Measurements from ENCODE around the gene PKP3. TPM values are rescaled to one million over a fixed set of nuclear protein-coding genes. Genes with fewer than 3 reads are reported as not detected.
A peak's percentile ranks its signal among the peaks of the same experiment; 100 is the strongest.

Gene PKP3
- total and polyA plus RNA-seq, 9 of the 15 experiments (the other 6 are each of a cell fraction or from before 2014, with no cell fraction given): 0.11 to 110 (median 30.7) TPM

DNA sequence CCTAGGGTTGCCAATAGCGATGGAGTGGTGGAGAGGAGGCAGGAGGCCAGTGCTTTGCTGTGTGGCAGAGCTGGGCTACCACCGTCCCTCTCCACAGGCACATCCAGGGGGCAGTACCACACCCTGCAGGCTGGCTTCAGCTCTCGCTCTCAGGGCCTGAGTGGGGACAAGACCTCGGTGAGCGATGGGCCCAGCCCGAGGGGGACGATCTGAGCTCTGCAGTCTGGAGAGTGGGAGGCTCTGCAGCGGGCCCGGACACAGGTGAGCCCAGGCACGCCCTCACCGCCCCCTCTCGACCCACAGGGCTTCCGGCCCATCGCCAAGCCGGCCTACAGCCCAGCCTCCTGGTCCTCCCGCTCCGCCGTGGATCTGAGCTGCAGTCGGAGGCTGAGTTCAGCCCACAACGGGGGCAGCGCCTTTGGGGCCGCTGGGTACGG, 2.5 kb downstream of the PKP3 start:
- H3K27me3 ChIP-seq (ENCODE audit: control insufficient read depth in 2 of 2, insufficient read depth in 2 of 2, low read length in 2 of 2): no peaks in the 10 kb centered on the region
- in situ Hi-C loops (cut with MboI) (no loop called here), intact Hi-C loops (cut with micrococcal nuclease) (no loop called here)
- WGBS (ENCODE audit: insufficient coverage, low coverage, missing lambda C conversion rate): 96% methylated on average over 16 of the region's 23 CpGs
- FAIRE-seq (no peak), ATAC-seq (no peak), DNase-seq (ENCODE audit: extremely low read depth in 1 of 4, low spot score in 3 of 4) (no peak)
- no peaks in the 10 kb centered on the region for H3K9me1 ChIP-seq (ENCODE audit: control insufficient read depth, insufficient read depth, low read length)
- H3K4me3 ChIP-seq: no peak overlapping the region
- H3K9ac ChIP-seq (ENCODE audit: insufficient read depth in 1 of 2, low read depth in 2 of 2, low read length in 2 of 2): peak overlapping the region in 1 of 2 experiments; percentile 17; a peak in 1 of 4 replicates
- ChIA-PET POLR2A (interaction anchor here (0.6 to 1.2 kb wide), 3 partner anchors 8 to 111 kb away, joined by 3 to 5 read pairs (median 3); no protein-coding TSS in a partner anchor), CTCF (ENCODE audit: low intra/inter-chr PET ratio) (no interaction called here)
- no TSS peak for BruUV-seq (replicated peaks)
- no peak overlapping the region for H2AFZ ChIP-seq (ENCODE audit: low read depth, low read length)
- TF ChIP-seq, protein P1, sequence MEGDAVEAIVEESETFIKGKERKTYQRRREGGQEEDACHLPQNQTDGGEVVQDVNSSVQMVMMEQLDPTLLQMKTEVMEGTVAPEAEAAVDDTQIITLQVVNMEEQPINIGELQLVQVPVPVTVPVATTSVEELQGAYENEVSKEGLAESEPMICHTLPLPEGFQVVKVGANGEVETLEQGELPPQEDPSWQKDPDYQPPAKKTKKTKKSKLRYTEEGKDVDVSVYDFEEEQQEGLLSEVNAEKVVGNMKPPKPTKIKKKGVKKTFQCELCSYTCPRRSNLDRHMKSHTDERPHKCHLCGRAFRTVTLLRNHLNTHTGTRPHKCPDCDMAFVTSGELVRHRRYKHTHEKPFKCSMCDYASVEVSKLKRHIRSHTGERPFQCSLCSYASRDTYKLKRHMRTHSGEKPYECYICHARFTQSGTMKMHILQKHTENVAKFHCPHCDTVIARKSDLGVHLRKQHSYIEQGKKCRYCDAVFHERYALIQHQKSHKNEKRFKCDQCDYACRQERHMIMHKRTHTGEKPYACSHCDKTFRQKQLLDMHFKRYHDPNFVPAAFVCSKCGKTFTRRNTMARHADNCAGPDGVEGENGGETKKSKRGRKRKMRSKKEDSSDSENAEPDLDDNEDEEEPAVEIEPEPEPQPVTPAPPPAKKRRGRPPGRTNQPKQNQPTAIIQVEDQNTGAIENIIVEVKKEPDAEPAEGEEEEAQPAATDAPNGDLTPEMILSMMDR (IDR thresholded peaks at IDR 0.05 in 2 of 3, conservative IDR thresholded peaks at IDR 0.05 in 1 of 3; ENCODE audit: insufficient read depth in 2 of 3, low read depth in 1 of 3, low read length in 3 of 3): peak in 1 of 3 experiments; percentile 7; a peak in 1 of 6 replicates
- no peak for TF ChIP-seq PHF8 (IDR thresholded peaks at IDR 0.05; ENCODE audit: borderline replicate concordance, low read length)
- TF ChIP-seq DIDO1 (tag; IDR thresholded peaks at IDR 0.05; ENCODE audit: low read depth): no peak
- no peak for TF ChIP-seq SMARCA5 (IDR thresholded peaks at IDR 0.05)
- no peak for TF ChIP-seq YY1 (IDR thresholded peaks at IDR 0.05; ENCODE audit: borderline replicate concordance in 1 of 3, control insufficient read depth in 1 of 3, extremely low read depth in 1 of 3, insufficient read depth in 3 of 3, insufficient read length in 1 of 3, insufficient replicate concordance in 2 of 3, low read depth in 1 of 3, low read length in 2 of 3)
- TF ChIP-seq FOXA1 (IDR thresholded peaks at IDR 0.05; ENCODE audit: borderline replicate concordance): no peak
- TF ChIP-seq ZNF212 (CRISPR knock-in tag; IDR thresholded peaks at IDR 0.05): no peak
- TF ChIP-seq CSDE1 (IDR thresholded peaks at IDR 0.05): no peak
- TF ChIP-seq POLR2G (IDR thresholded peaks at IDR 0.05; ENCODE audit: low read depth, low read length): 0 out of 2 replicates have a peak, but pooled peaks have one; percentile 28
- TF ChIP-seq RBFOX2 (IDR thresholded peaks at IDR 0.05; ENCODE audit: low read depth, low read length): 0 out of 2 replicates have a peak, but pooled peaks have one; percentile 3
- TF ChIP-seq RBM39 (optimal IDR thresholded peaks at IDR 0.05; ENCODE audit: low read depth, low read length): no peak
- TF ChIP-seq HDAC3 (IDR thresholded peaks at IDR 0.05; ENCODE audit: borderline replicate concordance, partially characterized antibody): no peak
- TF ChIP-seq PHB (CRISPR knock-in tag; IDR thresholded peaks at IDR 0.05): no peak
- H3K4me1 ChIP-seq (replicated peaks in 1 of 2; ENCODE audit: control insufficient read depth in 2 of 2, insufficient read depth in 2 of 2, low read length in 2 of 2): peaks cover 19 to 58% of the 10 kb centered on the region in 2 experiments
- peaks cover 35% of the 10 kb centered on the region for H3K79me2 ChIP-seq (ENCODE audit: control insufficient read depth, insufficient read depth, low read length)
- no peak overlapping the region for H3K27ac ChIP-seq (ENCODE audit: extremely low read depth, low read depth, low read length)
- peaks cover 2% of the 10 kb centered on the region; the same call in 1 of the 2 replicates for H3K9me3 ChIP-seq (replicated peaks; ENCODE audit: control insufficient read depth, insufficient read depth, low read depth, low read length)
- no peak overlapping the region for H3K4me2 ChIP-seq (ENCODE audit: insufficient read depth, low read length)
- no peaks in the 10 kb centered on the region for H4K20me1 ChIP-seq (replicated peaks; ENCODE audit: control insufficient read depth, insufficient read depth, low read length)
- H3K36me3 ChIP-seq (ENCODE audit: control insufficient read depth, insufficient read depth, low read length): peaks cover 44% of the 10 kb centered on the region; the same call in 2 of the 3 replicates

All from K562 (cell line).